Suprapubic skin (tissue), 4 donors: ENCODE results near the gene SLC35A5. TPM values are rescaled to one million over a fixed set of nuclear protein-coding genes. Genes with fewer than 3 reads are reported as not detected.

Experiments used
- DNase-seq, 2 donors: peaks; one replicate each; pipeline ENCODE4 v3.0.0-alpha.2; 2019; ENCODE audit warnings: low spot score in 2 of 2
- H3K27ac ChIP-seq: fragments of 200-600 bp; sonication (generic); one replicate; pipeline ENCODE4 v1.5.1; 2019
- H3K27me3 ChIP-seq: fragments of 200-600 bp; sonication (generic); one replicate; pipeline ENCODE4 v1.5.1; 2019
- H3K36me3 ChIP-seq: fragments of 200-600 bp; sonication (generic); one replicate; pipeline ENCODE4 v1.5.1; 2019
- H3K4me1 ChIP-seq: fragments of 200-600 bp; sonication (generic); one replicate; pipeline ENCODE4 v1.5.1; 2019
- H3K4me3 ChIP-seq: fragments of 200-600 bp; sonication (generic); one replicate; pipeline ENCODE4 v1.5.1; 2019; ENCODE audit warnings: mild to moderate bottlenecking
- H3K9me3 ChIP-seq: fragments of 200-600 bp; sonication (generic); one replicate; pipeline ENCODE4 v1.5.1; 2019
- CTCF ChIP-seq, 2 donors: fragments of 200-600 bp in 1 of 2; fragments of 450-650 bp in 1 of 2; sonication (generic) in 1 of 2; IDR thresholded peaks; one replicate each; pipeline ENCODE4 v1.5.1; 2016 to 2019; ENCODE audit warnings: antibody characterized with exemption in 2 of 2, mild to moderate bottlenecking in 1 of 2, moderate library complexity in 1 of 2
- EP300 ChIP-seq: sonication (generic); formaldehyde crosslinking; IDR thresholded peaks from one replicate; pipeline ENCODE4 v1.6.1; 2017; ENCODE audit warnings: antibody characterized with exemption
- POLR2A ChIP-seq, 2 donors: fragments of 450-650 bp; IDR thresholded peaks; one replicate each; pipeline ENCODE4 v1.6.1; 2017; ENCODE audit warnings: antibody characterized with exemption in 2 of 2, mild to moderate bottlenecking in 2 of 2, moderate library complexity in 2 of 2
- POLR2AphosphoS5 ChIP-seq, 3 donors: sonication (generic); formaldehyde crosslinking; IDR thresholded peaks; one replicate each; pipeline ENCODE4 v1.6.1; 2017; ENCODE audit warnings: antibody characterized with exemption in 3 of 3
- WGBS: methylation state at CpG from one replicate; pipeline ENCODE4 v1.1.5; 2018; 5-methylcytosine and 5-hydroxymethylcytosine counted together
- total RNA-seq, 4 donors: library from RNA; depleted of rRNA; stranded (reverse); fragments of >200 nt; gene quantifications; one replicate each; pipeline ENCODE4 v1.1.0, GENCODE V29; 2016

Gene SLC35A5
- total RNA-seq, 4 donors from 2014 or later, result 18.7 to 25.8 (median 24.1) TPM

GRCh38 chr3:112579697-112580096 lies 17.9 kb downstream of the SLC35A5 start:
- no peak for DNase-seq
- 38% methylated on average over 3 of the region's 3 CpGs for WGBS
- peak overlapping the region; percentile 8 for H3K27ac ChIP-seq
- no peaks in the 10 kb centered on the region for H3K9me3 ChIP-seq
- peaks cover 39% of the 10 kb centered on the region for H3K36me3 ChIP-seq
- no peaks in the 10 kb centered on the region for H3K27me3 ChIP-seq
- TF ChIP-seq EP300 (no peak), POLR2A (IDR thresholded peaks at IDR 0.05) (no peak), POLR2AphosphoS5 (IDR thresholded peaks at IDR 0.05) (no peak), CTCF (IDR thresholded peaks at IDR 0.05) (no peak)
- peaks cover 7% of the 10 kb centered on the region for H3K4me1 ChIP-seq
- H3K4me3 ChIP-seq, result no peak overlapping the region

DNA sequence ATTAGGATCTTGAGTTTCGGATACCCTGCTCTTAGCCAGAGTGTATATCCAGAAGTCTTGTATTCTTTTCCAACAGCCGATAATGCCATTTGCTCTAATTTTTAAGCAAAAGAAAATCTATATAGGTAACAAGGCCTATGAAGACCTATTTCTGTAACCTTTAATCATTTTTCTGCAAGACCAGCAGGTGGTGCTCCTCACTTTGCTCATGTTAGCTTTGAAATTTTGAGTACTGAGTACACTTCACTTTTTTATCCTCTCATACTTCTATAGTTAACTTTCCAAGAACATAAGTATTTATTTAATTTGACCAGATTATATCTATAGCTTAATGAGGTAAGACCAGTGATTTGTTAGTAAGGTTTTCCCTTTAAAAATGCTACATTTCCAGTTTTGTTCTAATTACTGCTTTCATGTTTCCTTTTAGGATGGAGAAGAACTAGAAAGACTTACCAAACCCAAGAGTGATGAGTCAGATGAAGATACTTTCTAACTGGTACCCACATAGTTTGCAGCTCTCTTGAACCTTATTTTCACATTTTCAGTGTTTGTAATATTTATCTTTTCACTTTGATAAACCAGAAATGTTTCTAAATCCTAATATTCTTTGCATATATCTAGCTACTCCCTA lies 20.5 kb downstream of the SLC35A5 start:
- TF ChIP-seq EP300, result no peak
- no peak for TF ChIP-seq POLR2AphosphoS5 (IDR thresholded peaks at IDR 0.05)
- TF ChIP-seq CTCF (IDR thresholded peaks at IDR 0.05), result peak in 1 of 2 donors; percentile 45
- no peak for TF ChIP-seq POLR2A (IDR thresholded peaks at IDR 0.05)
- Histone ChIP-seq H3K27me3 (no peaks in the 10 kb centered on the region), H3K4me1 (peaks cover 7% of the 10 kb centered on the region), H3K9me3 (no peaks in the 10 kb centered on the region), H3K36me3 (peaks cover 59% of the 10 kb centered on the region), H3K27ac (no peak overlapping the region), H3K4me3 (no peak overlapping the region)
- 76% methylated on average over 2 of the region's 2 CpGs for WGBS
- DNase-seq, result no peak

- H3K27ac ChIP-seq, result no peak overlapping the region
- H3K36me3 ChIP-seq, result peaks cover 64% of the 10 kb centered on the region
- 71% methylated on average over 3 of the region's 3 CpGs for whole genome bisulfite sequencing
- TF ChIP-seq POLR2AphosphoS5 (IDR thresholded peaks at IDR 0.05), result no peak
- TF ChIP-seq EP300, result no peak
- no peak for TF ChIP-seq CTCF (IDR thresholded peaks at IDR 0.05)
- no peak for TF ChIP-seq POLR2A (IDR thresholded peaks at IDR 0.05)
- no peak for DNase-seq
- peaks cover 7% of the 10 kb centered on the region for H3K4me1 ChIP-seq
- H3K9me3 ChIP-seq, result no peaks in the 10 kb centered on the region
- no peak overlapping the region for H3K4me3 ChIP-seq
- H3K27me3 ChIP-seq, result no peaks in the 10 kb centered on the region
Measured at GRCh38 chr3:112583105-112583504, 21.3 kb downstream of the SLC35A5 start.

GRCh38 chr3:112585782-112586181 lies 23.9 kb downstream of the SLC35A5 start:
- Histone ChIP-seq H3K27me3 (no peaks in the 10 kb centered on the region), H3K4me3 (no peak overlapping the region), H3K27ac (no peak overlapping the region), H3K36me3 (peaks cover 67% of the 10 kb centered on the region), H3K4me1 (peaks cover 2% of the 10 kb centered on the region), H3K9me3 (no peaks in the 10 kb centered on the region)
- no peak for TF ChIP-seq POLR2A (IDR thresholded peaks at IDR 0.05)
- no peak for TF ChIP-seq POLR2AphosphoS5 (IDR thresholded peaks at IDR 0.05)
- no peak for TF ChIP-seq CTCF (IDR thresholded peaks at IDR 0.05)
- no peak for TF ChIP-seq EP300
- DNase-seq, result no peak

- Histone ChIP-seq H3K9me3 (no peaks in the 10 kb centered on the region), H3K27me3 (no peaks in the 10 kb centered on the region), H3K27ac (no peak overlapping the region), H3K4me3 (no peak overlapping the region), H3K36me3 (peaks cover 58% of the 10 kb centered on the region), H3K4me1 (no peaks in the 10 kb centered on the region)
- 88% methylated on average over 1 of the region's 1 CpG for WGBS
- no peak for DNase-seq
- TF ChIP-seq EP300, result no peak
Measured at GRCh38 chr3:112587336-112587735, 25.5 kb downstream of the SLC35A5 start.

GRCh38 chr3:112593258-112593657 lies 31.4 kb downstream of the SLC35A5 start:
- Histone ChIP-seq H3K9me3 (no peaks in the 10 kb centered on the region), H3K27ac (no peak overlapping the region), H3K27me3 (no peaks in the 10 kb centered on the region), H3K4me1 (no peaks in the 10 kb centered on the region), H3K4me3 (no peak overlapping the region), H3K36me3 (peaks cover 37% of the 10 kb centered on the region)
- TF ChIP-seq POLR2A (IDR thresholded peaks at IDR 0.05) (no peak), POLR2AphosphoS5 (IDR thresholded peaks at IDR 0.05) (no peak), EP300 (no peak), CTCF (IDR thresholded peaks at IDR 0.05) (no peak)
- no peak for DNase-seq
